Trophoblast cell (in vitro differentiated cells and primary cell): Measurements from ENCODE around the gene LAG3.

ENCODE experiments used
- DNase-seq, 2 donors: peaks; one replicate each; pipeline ENCODE4 v3.0.0-alpha.2; 2016
- H2AFZ ChIP-seq: 2 replicates; pipeline ENCODE4 v1.6.1; 2013; ENCODE audit warnings: low read length, moderate library complexity, mild to moderate bottlenecking; ENCODE audit not compliant: insufficient read depth, poor library complexity
- H2AK5ac ChIP-seq: 2 replicates; pipeline ENCODE4 v1.6.1; 2013; ENCODE audit warnings: mild to moderate bottlenecking, low read length
- H2BK120ac ChIP-seq: 2 replicates; pipeline ENCODE4 v1.6.1; 2013; ENCODE audit warnings: low read length, mild to moderate bottlenecking, moderate library complexity; ENCODE audit not compliant: insufficient read depth, poor library complexity
- H2BK12ac ChIP-seq: 2 replicates; pipeline ENCODE4 v1.6.1; 2013; ENCODE audit warnings: mild to moderate bottlenecking, low read length, moderate library complexity
- H2BK5ac ChIP-seq: 2 replicates; pipeline ENCODE4 v1.6.1; 2013; ENCODE audit warnings: low read length, low read depth, moderate library complexity, mild to moderate bottlenecking; ENCODE audit not compliant: poor library complexity
- H3K14ac ChIP-seq: 2 replicates; pipeline ENCODE4 v1.6.1; 2013; ENCODE audit warnings: mild to moderate bottlenecking, low read length
- H3K18ac ChIP-seq: 2 replicates; pipeline ENCODE4 v1.6.1; 2013; ENCODE audit warnings: mild to moderate bottlenecking, low read length
- H3K23ac ChIP-seq: 2 replicates; pipeline ENCODE4 v1.6.1; 2013; ENCODE audit warnings: low read length
- H3K27ac ChIP-seq: 2 replicates; pipeline ENCODE4 v1.5.1; 2013; ENCODE audit warnings: low read depth, mild to moderate bottlenecking, inconsistent platforms, low read length, moderate library complexity
- H3K27me3 ChIP-seq: 2 replicates; pipeline ENCODE4 v1.6.1; 2013; ENCODE audit warnings: inconsistent platforms, mild to moderate bottlenecking, low read length, moderate library complexity; ENCODE audit not compliant: insufficient read depth
- H3K36me3 ChIP-seq, 2 experiments: 1 replicate in 1 of 2; 2 replicates in 1 of 2; pipeline ENCODE4 v1.6.1; 2013; ENCODE audit warnings: low read length in 2 of 2, mild to moderate bottlenecking in 2 of 2, moderate library complexity in 1 of 2; ENCODE audit not compliant: insufficient read depth in 2 of 2, control insufficient read depth in 1 of 2
- H3K4ac ChIP-seq: 2 replicates; pipeline ENCODE4 v1.6.1; 2013; ENCODE audit warnings: low read depth, mild to moderate bottlenecking, low read length, moderate library complexity
- H3K4me1 ChIP-seq, 2 experiments: 1 replicate in 1 of 2; 2 replicates in 1 of 2; pipeline ENCODE4 v1.6.1; 2013; ENCODE audit warnings: low read length in 2 of 2, mild to moderate bottlenecking in 2 of 2, moderate library complexity in 1 of 2; ENCODE audit not compliant: insufficient read depth in 2 of 2, control insufficient read depth in 1 of 2
- H3K4me2 ChIP-seq: 2 replicates; pipeline ENCODE4 v1.6.1; 2013; ENCODE audit warnings: inconsistent platforms, mild to moderate bottlenecking, low read length, moderate library complexity
- H3K4me3 ChIP-seq: 2 replicates; pipeline ENCODE4 v1.5.1; 2013; ENCODE audit warnings: mild to moderate bottlenecking, low read depth, low read length, inconsistent platforms
- H3K79me1 ChIP-seq: one replicate; pipeline ENCODE4 v1.6.1; 2013; ENCODE audit warnings: low read length
- H3K79me2 ChIP-seq: 2 replicates; pipeline ENCODE4 v1.6.1; 2013; ENCODE audit warnings: low read length, mild to moderate bottlenecking; ENCODE audit not compliant: control insufficient read depth, insufficient read depth, poor library complexity
- H3K9ac ChIP-seq: 2 replicates; pipeline ENCODE4 v1.6.1; 2013; ENCODE audit warnings: mild to moderate bottlenecking, low read length
- H3K9me3 ChIP-seq: 2 replicates; pipeline ENCODE4 v1.6.1; 2013; ENCODE audit warnings: low read depth, mild to moderate bottlenecking, control low read depth, inconsistent platforms, low read length; ENCODE audit not compliant: insufficient read depth
- H4K12ac ChIP-seq: 2 replicates; pipeline ENCODE4 v1.6.1; 2013; ENCODE audit warnings: low read depth, mild to moderate bottlenecking, low read length, moderate library complexity
- H4K8ac ChIP-seq: 2 replicates; pipeline ENCODE4 v1.6.1; 2013; ENCODE audit warnings: low read depth, mild to moderate bottlenecking, low read length, moderate library complexity
- H4K91ac ChIP-seq: one replicate; pipeline ENCODE4 v1.6.1; 2013; ENCODE audit warnings: low read depth, mild to moderate bottlenecking, low read length, moderate library complexity
- whole genome bisulfite sequencing: extraction: QIAGEN DNeasy Blood & Tissue Kit; methylation state at CpG from one replicate; pipeline ENCODE4 v1.1.7; 2013; ENCODE audit warnings: missing lambda C conversion rate; ENCODE audit not compliant: insufficient read length, insufficient coverage; ENCODE audit errors: extremely low coverage; 5-methylcytosine and 5-hydroxymethylcytosine counted together

The LAG3 gene

GRCh38 chr12:6725350-6725749 is 47.0 kb upstream of the LAG3 start:
- Histone ChIP-seq H3K36me3 (peaks cover 14 to 23% of the 10 kb centered on the region in 2 experiments), H4K12ac (no peak overlapping the region), H3K4me3 (no peak overlapping the region), H3K9ac (no peak overlapping the region), H2BK120ac (no peak overlapping the region), H3K27me3 (no peaks in the 10 kb centered on the region), H3K27ac (no peak overlapping the region), H2BK5ac (no peak overlapping the region), H3K9me3 (no peaks in the 10 kb centered on the region), H2BK12ac (no peak overlapping the region), H3K4me1 (peaks cover 4 to 5% of the 10 kb centered on the region in 2 experiments), H3K18ac (no peak overlapping the region), H3K79me1 (peaks cover 9% of the 10 kb centered on the region), H3K14ac (no peak overlapping the region), H4K91ac (no peak overlapping the region), H2AFZ (no peak overlapping the region), H3K23ac (no peak overlapping the region), H4K8ac (no peak overlapping the region), H3K4ac (no peak overlapping the region), H3K4me2 (no peak overlapping the region), H3K79me2 (peaks cover 4% of the 10 kb centered on the region), H2AK5ac (no peak overlapping the region)
- no peak for DNase-seq
- WGBS: no CpG with 5 or more reads among the region's 7 CpGs

DNA sequence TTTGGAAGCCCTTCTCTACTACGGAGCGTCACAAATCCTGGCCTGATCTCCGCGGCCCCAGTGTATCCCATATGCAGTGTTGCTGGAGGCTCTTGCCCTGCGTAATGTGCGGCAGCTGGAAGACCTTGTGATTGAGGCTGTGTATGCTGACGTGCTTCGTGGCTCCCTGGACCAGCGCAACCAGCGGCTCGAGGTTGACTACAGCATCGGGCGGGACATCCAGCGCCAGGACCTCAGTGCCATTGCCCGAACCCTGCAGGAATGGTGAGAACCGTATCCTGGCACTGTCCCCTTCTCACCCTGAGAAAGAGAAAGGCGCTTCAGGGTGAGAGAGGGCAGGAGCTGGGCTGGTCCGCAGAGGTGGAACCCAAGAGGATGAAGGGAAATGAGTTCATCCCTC is 43.1 kb upstream of the LAG3 start:
- H3K4me2 ChIP-seq: no peak overlapping the region
- no peak overlapping the region for H3K14ac ChIP-seq
- H3K23ac ChIP-seq: no peak overlapping the region
- no peak overlapping the region for H3K4me3 ChIP-seq
- H4K8ac ChIP-seq: no peak overlapping the region
- no peak overlapping the region for H3K4ac ChIP-seq
- H3K4me1 ChIP-seq: peaks cover 4 to 5% of the 10 kb centered on the region in 2 experiments
- H3K9me3 ChIP-seq: no peaks in the 10 kb centered on the region
- peaks cover 3% of the 10 kb centered on the region for H3K79me2 ChIP-seq
- no peak overlapping the region for H2BK120ac ChIP-seq
- H3K27me3 ChIP-seq: no peaks in the 10 kb centered on the region
- H3K9ac ChIP-seq: no peak overlapping the region
- no peak overlapping the region for H2AFZ ChIP-seq
- no peak overlapping the region for H3K18ac ChIP-seq
- H3K36me3 ChIP-seq: peaks cover 25 to 43% of the 10 kb centered on the region in 2 experiments
- no peak overlapping the region for H4K91ac ChIP-seq
- no peak overlapping the region for H4K12ac ChIP-seq
- H3K79me1 ChIP-seq: peaks cover 3% of the 10 kb centered on the region
- H2AK5ac ChIP-seq: no peak overlapping the region
- no CpG with 5 or more reads among the region's 18 CpGs for WGBS
- H2BK12ac ChIP-seq: no peak overlapping the region
- no peak overlapping the region for H3K27ac ChIP-seq
- DNase-seq: no peak
- no peak overlapping the region for H2BK5ac ChIP-seq

DNA sequence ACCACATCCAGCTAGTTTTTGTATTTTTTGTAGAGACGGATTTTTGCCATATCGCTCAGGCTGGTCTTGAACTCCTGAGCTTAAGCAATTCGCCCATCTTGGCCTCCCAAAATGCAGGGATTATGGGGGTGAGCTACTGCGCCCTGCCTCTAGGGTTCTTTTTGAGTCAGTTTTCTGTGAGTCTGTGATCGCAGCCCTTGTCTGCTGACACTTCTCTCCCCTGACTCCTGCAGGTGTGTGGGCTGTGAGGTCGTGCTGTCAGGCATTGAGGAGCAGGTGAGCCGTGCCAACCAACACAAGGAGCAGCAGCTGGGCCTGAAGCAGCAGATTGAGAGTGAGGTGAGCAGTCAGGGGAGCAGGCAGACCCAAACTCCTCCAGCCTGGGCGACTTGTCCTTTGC is 42.2 kb upstream of the LAG3 start:
- DNase-seq: no peak
- no peak overlapping the region for H3K14ac ChIP-seq

GRCh38 chr12:6734506-6735387 is 37.6 kb upstream of the LAG3 start:
- Histone ChIP-seq H2BK5ac (no peak overlapping the region), H3K18ac (no peak overlapping the region), H2AK5ac (no peak overlapping the region), H4K91ac (no peak overlapping the region), H2BK120ac (no peak overlapping the region), H2AFZ (no peak overlapping the region), H3K14ac (no peak overlapping the region), H3K36me3 (peaks cover 16 to 28% of the 10 kb centered on the region in 2 experiments), H3K27ac (no peak overlapping the region), H4K8ac (no peak overlapping the region), H3K4me3 (no peak overlapping the region), H4K12ac (no peak overlapping the region), H3K79me1 (no peaks in the 10 kb centered on the region), H3K27me3 (no peaks in the 10 kb centered on the region), H3K4me1 (no peaks in the 10 kb centered on the region), H3K79me2 (no peaks in the 10 kb centered on the region), H2BK12ac (no peak overlapping the region), H3K9ac (no peak overlapping the region), H3K4me2 (no peak overlapping the region), H3K23ac (no peak overlapping the region), H3K4ac (no peak overlapping the region), H3K9me3 (no peaks in the 10 kb centered on the region)
- WGBS: no CpG with 5 or more reads among the region's 10 CpGs
- no peak for DNase-seq

More for the DNA sequence above, 42.2 kb upstream of the LAG3 start:
- no peaks in the 10 kb centered on the region for H3K27me3 ChIP-seq
- H3K27ac ChIP-seq: no peak overlapping the region
- no peak overlapping the region for H4K91ac ChIP-seq
- H3K4me3 ChIP-seq: no peak overlapping the region
- H3K9me3 ChIP-seq: no peaks in the 10 kb centered on the region
- WGBS: no CpG with 5 or more reads among the region's 8 CpGs
- no peak overlapping the region for H3K18ac ChIP-seq
- H3K4me1 ChIP-seq: no peaks in the 10 kb centered on the region
- no peak overlapping the region for H2BK12ac ChIP-seq
- no peak overlapping the region for H4K8ac ChIP-seq
- no peak overlapping the region for H3K4me2 ChIP-seq
- H3K23ac ChIP-seq: no peak overlapping the region
- no peaks in the 10 kb centered on the region for H3K79me1 ChIP-seq
- no peaks in the 10 kb centered on the region for H3K79me2 ChIP-seq
- no peak overlapping the region for H3K9ac ChIP-seq
- no peak overlapping the region for H3K4ac ChIP-seq
- no peak overlapping the region for H2BK120ac ChIP-seq
- H2AK5ac ChIP-seq: no peak overlapping the region
- no peak overlapping the region for H4K12ac ChIP-seq
- no peak overlapping the region for H2AFZ ChIP-seq
- H3K36me3 ChIP-seq: peaks cover 25 to 46% of the 10 kb centered on the region in 2 experiments
- no peak overlapping the region for H2BK5ac ChIP-seq
